Activated T-helper 17 cell treated with anti-CD3 and anti-CD28 coated beads, Interleukin-2, amount 50 U/mL, for 72 hours (primary cell): ENCODE data around the gene TNIP2. TPM values are rescaled to one million over a fixed set of nuclear protein-coding genes. Genes with fewer than 3 reads are reported as not detected.
"Not testable (repeated sequence)": the region's sequence is repeated elsewhere in the genome, so short reads cannot be mapped to it uniquely, and the experiment has no call there.

Source experiments
- ATAC-seq: fragments of 150-1000 bp; cut with Tn5 transposase; replicated peaks from 2 replicates; pipeline ENCODE4 v1.10.0; 2021; ENCODE audit warnings: mild to moderate bottlenecking, moderate library complexity
- H3K27ac Mint-ChIP-seq: one replicate; pipeline ENCODE4 v1.8.0; 2022; ENCODE audit warnings: mixed read lengths
- H3K27me3 Mint-ChIP-seq: one replicate; pipeline ENCODE4 v1.8.0; 2022; ENCODE audit warnings: mixed read lengths
- H3K36me3 Mint-ChIP-seq: one replicate; pipeline ENCODE4 v1.8.0; 2022; ENCODE audit warnings: low read depth, mild to moderate bottlenecking, mixed read lengths
- H3K4me1 Mint-ChIP-seq: one replicate; pipeline ENCODE4 v1.8.0; 2022; ENCODE audit warnings: mixed read lengths
- H3K4me3 Mint-ChIP-seq: one replicate; pipeline ENCODE4 v1.8.0; 2022; ENCODE audit warnings: mild to moderate bottlenecking, mixed read lengths
- H3K9me3 Mint-ChIP-seq: one replicate; pipeline ENCODE4 v1.8.0; 2022; ENCODE audit warnings: mixed read lengths
- total RNA-seq, 2 donors: library from RNA; stranded (reverse); gene quantifications; one replicate each; pipeline ENCODE4 v1.2.3, GENCODE V29; 2022

Gene TNIP2
- total RNA-seq, 2 donors from 2014 or later: 80.1 to 110 TPM

- Mint-ChIP-seq H3K27me3 (no peaks in the 10 kb centered on the region), H3K4me3 (no peak overlapping the region), H3K4me1 (peaks cover 6% of the 10 kb centered on the region), H3K9me3 (no peaks in the 10 kb centered on the region), H3K27ac (peak overlapping the region; percentile 65), H3K36me3 (peaks cover 9% of the 10 kb centered on the region)
- no peak for ATAC-seq
Observed at GRCh38 chr4:2789351-2789750, 33.2 kb upstream of the TNIP2 start.

- H3K4me3 Mint-ChIP-seq: peak overlapping the region; percentile 66
- H3K27ac Mint-ChIP-seq: peak overlapping the region; percentile 65
- peaks cover 2% of the 10 kb centered on the region for H3K36me3 Mint-ChIP-seq
- no peaks in the 10 kb centered on the region for H3K9me3 Mint-ChIP-seq
- no peak for ATAC-seq
- peaks cover 10% of the 10 kb centered on the region for H3K4me1 Mint-ChIP-seq
- H3K27me3 Mint-ChIP-seq: no peaks in the 10 kb centered on the region
Observed at GRCh38 chr4:2788532-2789103, 32.5 kb upstream of the TNIP2 start.

- Mint-ChIP-seq H3K27ac (peak overlapping the region; percentile 93), H3K27me3 (no peaks in the 10 kb centered on the region), H3K36me3 (no peaks in the 10 kb centered on the region), H3K4me1 (peaks cover 10% of the 10 kb centered on the region), H3K4me3 (peak overlapping the region; percentile 66), H3K9me3 (no peaks in the 10 kb centered on the region)
- ATAC-seq: no peak
Observed at GRCh38 chr4:2788101-2788500, 32.0 kb upstream of the TNIP2 start.

- Mint-ChIP-seq H3K27ac (peak overlapping the region; percentile 93), H3K4me1 (peaks cover 10% of the 10 kb centered on the region), H3K27me3 (no peaks in the 10 kb centered on the region), H3K4me3 (peak overlapping the region; percentile 66), H3K9me3 (no peaks in the 10 kb centered on the region), H3K36me3 (no peaks in the 10 kb centered on the region)
- ATAC-seq: peak; percentile 57
Observed at GRCh38 chr4:2787230-2788100, 31.3 kb upstream of the TNIP2 start.

GRCh38 chr4:2786794-2787229 lies 30.7 kb upstream of the TNIP2 start:
- peak overlapping the region; percentile 66 for H3K4me3 Mint-ChIP-seq
- H3K27ac Mint-ChIP-seq: peak overlapping the region; percentile 93
- no peaks in the 10 kb centered on the region for H3K27me3 Mint-ChIP-seq

GRCh38 chr4:2786152-2786671 lies 30.1 kb upstream of the TNIP2 start:
- no peaks in the 10 kb centered on the region for H3K9me3 Mint-ChIP-seq
- H3K27me3 Mint-ChIP-seq: no peaks in the 10 kb centered on the region
- no peaks in the 10 kb centered on the region for H3K36me3 Mint-ChIP-seq
- peaks cover 10% of the 10 kb centered on the region for H3K4me1 Mint-ChIP-seq
- peak overlapping the region; percentile 93 for H3K27ac Mint-ChIP-seq
- ATAC-seq: peak; percentile 72
- peak overlapping the region; percentile 66 for H3K4me3 Mint-ChIP-seq

More at GRCh38 chr4:2786794-2787229, 30.7 kb upstream of the TNIP2 start:
- H3K4me1 Mint-ChIP-seq: peaks cover 10% of the 10 kb centered on the region
- ATAC-seq: no peak
- no peaks in the 10 kb centered on the region for H3K9me3 Mint-ChIP-seq
- H3K36me3 Mint-ChIP-seq: no peaks in the 10 kb centered on the region

- Mint-ChIP-seq H3K36me3 (no peaks in the 10 kb centered on the region), H3K4me3 (peak overlapping the region; percentile 66), H3K27me3 (no peaks in the 10 kb centered on the region), H3K4me1 (peaks cover 10% of the 10 kb centered on the region), H3K27ac (peak overlapping the region; percentile 93), H3K9me3 (no peaks in the 10 kb centered on the region)
- peak; percentile 80 for ATAC-seq
Observed at GRCh38 chr4:2785613-2786012, 29.5 kb upstream of the TNIP2 start.

- Mint-ChIP-seq H3K4me1 (peaks cover 4% of the 10 kb centered on the region), H3K27ac (no peak overlapping the region), H3K36me3 (no peaks in the 10 kb centered on the region), H3K4me3 (peak overlapping the region; percentile 16), H3K9me3 (no peaks in the 10 kb centered on the region), H3K27me3 (no peaks in the 10 kb centered on the region)
- ATAC-seq: no peak
Observed at GRCh38 chr4:2783790-2784189, 27.7 kb upstream of the TNIP2 start.

GRCh38 chr4:2781911-2782310 lies 25.8 kb upstream of the TNIP2 start:
- Mint-ChIP-seq H3K9me3 (no peaks in the 10 kb centered on the region), H3K27ac (no peak overlapping the region), H3K27me3 (no peaks in the 10 kb centered on the region), H3K4me3 (no peak overlapping the region), H3K36me3 (no peaks in the 10 kb centered on the region), H3K4me1 (peaks cover 4% of the 10 kb centered on the region)
- ATAC-seq: no peak

- not testable (repeated sequence) for H3K4me1 Mint-ChIP-seq, H3K27me3 Mint-ChIP-seq, H3K36me3 Mint-ChIP-seq, H3K4me3 Mint-ChIP-seq, H3K27ac Mint-ChIP-seq, H3K9me3 Mint-ChIP-seq, ATAC-seq
Observed at GRCh38 chr4:2780643-2781042, 24.5 kb upstream of the TNIP2 start.

GRCh38 chr4:2771264-2771663 lies 15.1 kb upstream of the TNIP2 start:
- no peaks in the 10 kb centered on the region for H3K27me3 Mint-ChIP-seq
- ATAC-seq: peak; percentile 57
- peaks cover 12% of the 10 kb centered on the region for H3K4me1 Mint-ChIP-seq
- peak overlapping the region; percentile 87 for H3K27ac Mint-ChIP-seq
- H3K36me3 Mint-ChIP-seq: no peaks in the 10 kb centered on the region
- no peaks in the 10 kb centered on the region for H3K9me3 Mint-ChIP-seq
- peak overlapping the region; percentile 65 for H3K4me3 Mint-ChIP-seq

GRCh38 chr4:2768921-2769336 lies 12.8 kb upstream of the TNIP2 start:
- H3K27ac Mint-ChIP-seq: peak overlapping the region; percentile 52
- peaks cover 12% of the 10 kb centered on the region for H3K4me1 Mint-ChIP-seq
- no peaks in the 10 kb centered on the region for H3K27me3 Mint-ChIP-seq
- peak overlapping the region; percentile 23 for H3K4me3 Mint-ChIP-seq
- no peak for ATAC-seq
- H3K9me3 Mint-ChIP-seq: no peaks in the 10 kb centered on the region
- H3K36me3 Mint-ChIP-seq: no peaks in the 10 kb centered on the region

- Mint-ChIP-seq H3K4me1 (peaks cover 12% of the 10 kb centered on the region), H3K36me3 (no peaks in the 10 kb centered on the region), H3K27me3 (no peaks in the 10 kb centered on the region), H3K4me3 (no peak overlapping the region), H3K9me3 (no peaks in the 10 kb centered on the region), H3K27ac (no peak overlapping the region)
- ATAC-seq: no peak
Observed at GRCh38 chr4:2768124-2768523, 12.0 kb upstream of the TNIP2 start.

- Mint-ChIP-seq H3K4me1 (peaks cover 12% of the 10 kb centered on the region), H3K36me3 (no peaks in the 10 kb centered on the region), H3K4me3 (no peak overlapping the region), H3K27ac (no peak overlapping the region), H3K9me3 (no peaks in the 10 kb centered on the region), H3K27me3 (no peaks in the 10 kb centered on the region)
- ATAC-seq: no peak
Observed at GRCh38 chr4:2767705-2768074, 11.6 kb upstream of the TNIP2 start.
